ENCODE measurements around the gene ISCA1. TPM values are rescaled to one million over a fixed set of nuclear protein-coding genes. Genes with fewer than 3 reads are reported as not detected.

ISCA1 gene
- total and polyA plus RNA-seq, 2 donors (not counting 1 experiment from before 2014, with no cell fraction given): 19.2 to 44.8 TPM

DNA sequence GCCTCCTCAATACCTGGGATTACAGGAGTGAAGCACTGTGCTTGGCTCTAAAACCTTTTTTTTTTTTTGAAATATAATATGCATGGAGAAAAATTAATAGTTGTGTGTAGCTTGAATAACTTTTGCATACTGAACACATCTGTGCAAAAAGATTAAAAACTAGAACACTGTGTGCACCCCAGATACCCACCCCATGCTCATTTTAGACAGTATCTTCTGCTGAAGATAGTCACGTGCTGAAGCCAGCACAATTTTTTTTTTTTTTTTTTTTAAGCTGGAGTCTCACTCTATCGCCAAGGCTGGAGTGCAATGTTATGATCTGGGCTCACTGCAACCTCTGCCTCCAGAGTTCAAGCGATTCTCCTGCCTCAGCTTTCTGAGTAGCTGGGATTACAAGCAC lies 62.7 kb downstream of the ISCA1 start:
- TF ChIP-seq, protein P1, sequence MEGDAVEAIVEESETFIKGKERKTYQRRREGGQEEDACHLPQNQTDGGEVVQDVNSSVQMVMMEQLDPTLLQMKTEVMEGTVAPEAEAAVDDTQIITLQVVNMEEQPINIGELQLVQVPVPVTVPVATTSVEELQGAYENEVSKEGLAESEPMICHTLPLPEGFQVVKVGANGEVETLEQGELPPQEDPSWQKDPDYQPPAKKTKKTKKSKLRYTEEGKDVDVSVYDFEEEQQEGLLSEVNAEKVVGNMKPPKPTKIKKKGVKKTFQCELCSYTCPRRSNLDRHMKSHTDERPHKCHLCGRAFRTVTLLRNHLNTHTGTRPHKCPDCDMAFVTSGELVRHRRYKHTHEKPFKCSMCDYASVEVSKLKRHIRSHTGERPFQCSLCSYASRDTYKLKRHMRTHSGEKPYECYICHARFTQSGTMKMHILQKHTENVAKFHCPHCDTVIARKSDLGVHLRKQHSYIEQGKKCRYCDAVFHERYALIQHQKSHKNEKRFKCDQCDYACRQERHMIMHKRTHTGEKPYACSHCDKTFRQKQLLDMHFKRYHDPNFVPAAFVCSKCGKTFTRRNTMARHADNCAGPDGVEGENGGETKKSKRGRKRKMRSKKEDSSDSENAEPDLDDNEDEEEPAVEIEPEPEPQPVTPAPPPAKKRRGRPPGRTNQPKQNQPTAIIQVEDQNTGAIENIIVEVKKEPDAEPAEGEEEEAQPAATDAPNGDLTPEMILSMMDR (conservative IDR thresholded peaks at IDR 0.05 in 1 of 2, IDR thresholded peaks at IDR 0.05 in 1 of 2; ENCODE audit: low read depth in 1 of 2, low read length in 2 of 2): no peak
- no peak for TF ChIP-seq EZH2 (IDR thresholded peaks at IDR 0.05; ENCODE audit: low read length, missing control alignments)
- no peaks in the 10 kb centered on the region for H3K27me3 ChIP-seq (ENCODE audit: control insufficient read depth, insufficient read depth, low read length)

DNA sequence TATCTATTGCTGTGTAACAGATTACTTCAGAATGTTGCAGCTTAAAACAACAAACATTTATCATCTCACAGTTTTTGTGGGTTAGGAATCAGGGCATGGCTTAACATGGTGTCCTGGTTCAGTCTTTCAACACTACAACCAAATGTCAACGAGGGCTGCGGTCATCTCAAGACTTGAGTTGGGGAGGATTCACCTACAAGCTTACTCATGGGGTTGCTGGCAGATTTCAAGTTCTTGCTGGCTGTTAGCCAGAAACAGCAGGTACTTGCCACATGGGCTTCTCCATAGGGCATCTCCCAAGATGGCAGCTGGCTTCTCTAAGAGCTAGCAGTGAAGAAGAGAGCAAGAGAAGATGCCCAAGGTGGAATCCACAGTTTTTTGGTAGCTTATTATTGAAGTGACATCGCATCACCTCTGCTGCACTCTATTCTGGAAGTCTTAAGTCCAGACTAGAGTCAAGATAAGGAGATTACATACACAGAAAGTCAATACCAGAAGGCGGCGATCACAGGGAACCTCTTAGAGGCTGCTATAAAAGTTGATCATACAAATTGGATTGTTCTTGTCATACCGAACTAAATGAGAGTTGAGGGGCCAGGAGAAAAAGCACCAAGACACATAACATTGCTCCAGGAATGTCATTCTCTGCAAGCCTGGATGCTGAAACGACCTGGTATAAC lies 65.1 kb downstream of the ISCA1 start:
- no peak overlapping the region for H2AFZ ChIP-seq (ENCODE audit: low read length)
- no peaks in the 10 kb centered on the region for H3K27me3 ChIP-seq (ENCODE audit: control insufficient read depth, insufficient read depth, low read length)
- no peak overlapping the region for H3K9ac ChIP-seq (ENCODE audit: insufficient read depth, low read length)

More for the DNA sequence above, 62.7 kb downstream of the ISCA1 start:
- Histone ChIP-seq H3K4me1 (ENCODE audit: control insufficient read depth, extremely low read depth, insufficient read depth, low read length) (no peaks in the 10 kb centered on the region), H3K36me3 (ENCODE audit: control insufficient read depth, insufficient read depth, low read length) (no peaks in the 10 kb centered on the region), H3K4me3 (replicated peaks in 1 of 4; ENCODE audit: control extremely low read depth in 1 of 4, insufficient read depth in 1 of 4, low read depth in 3 of 4, low read length in 4 of 4) (no peak overlapping the region), H3K9ac (ENCODE audit: insufficient read depth, low read length) (no peak overlapping the region), H3K79me2 (ENCODE audit: control insufficient read depth, insufficient read depth, low read length) (no peaks in the 10 kb centered on the region), H3K9me3 (ENCODE audit: control insufficient read depth, insufficient read depth, low read depth, low read length) (no peaks in the 10 kb centered on the region), H4K20me1 (ENCODE audit: control insufficient read depth, extremely low read depth, insufficient read depth, low read length) (no peaks in the 10 kb centered on the region), H3K4me2 (ENCODE audit: extremely low read depth, insufficient read depth, low read length) (no peak overlapping the region), H3K27ac (ENCODE audit: insufficient read depth, low read length) (no peak overlapping the region), H2AFZ (ENCODE audit: low read length) (no peak overlapping the region)
- DNase-seq (ENCODE audit: low read depth in 2 of 2): no peak

More for the DNA sequence above, 65.1 kb downstream of the ISCA1 start:
- H3K36me3 ChIP-seq (ENCODE audit: control insufficient read depth, insufficient read depth, low read length): no peaks in the 10 kb centered on the region
- no peak overlapping the region for H3K27ac ChIP-seq (ENCODE audit: insufficient read depth, low read length)
- no peaks in the 10 kb centered on the region for H4K20me1 ChIP-seq (ENCODE audit: control insufficient read depth, extremely low read depth, insufficient read depth, low read length)
- no peak overlapping the region for H3K4me3 ChIP-seq (replicated peaks in 1 of 4; ENCODE audit: control extremely low read depth in 1 of 4, insufficient read depth in 1 of 4, low read depth in 3 of 4, low read length in 4 of 4)
- no peaks in the 10 kb centered on the region for H3K79me2 ChIP-seq (ENCODE audit: control insufficient read depth, insufficient read depth, low read length)
- H3K9me3 ChIP-seq (ENCODE audit: control insufficient read depth, insufficient read depth, low read depth, low read length): no peaks in the 10 kb centered on the region
- no peak for DNase-seq (ENCODE audit: low read depth in 2 of 2)
- TF ChIP-seq EZH2 (IDR thresholded peaks at IDR 0.05; ENCODE audit: low read length, missing control alignments): no peak
- TF ChIP-seq, protein P1 (conservative IDR thresholded peaks at IDR 0.05 in 1 of 2, IDR thresholded peaks at IDR 0.05 in 1 of 2; ENCODE audit: low read depth in 1 of 2, low read length in 2 of 2): no peak
- no peak overlapping the region for H3K4me2 ChIP-seq (ENCODE audit: extremely low read depth, insufficient read depth, low read length)
- no peaks in the 10 kb centered on the region for H3K4me1 ChIP-seq (ENCODE audit: control insufficient read depth, extremely low read depth, insufficient read depth, low read length)

Other genes with a start within 250 kb of the ISCA1 start
- 46.7 and 67.3 TPM in 2 replicates for gene GOLM1, start 183.0 kb downstream of the ISCA1 start, total RNA-seq
- gene GOLM1, start 183.0 kb downstream of the ISCA1 start, polyA plus RNA-seq: 49.4 and 64.0 TPM in 2 replicates
- gene C9orf153, start 22.9 kb downstream of the ISCA1 start, total RNA-seq: 0.17 and 0.51 TPM in 2 replicates
- 0.06 and 0.17 TPM in 2 replicates for gene C9orf153, start 22.9 kb downstream of the ISCA1 start, polyA plus RNA-seq
- 36.3 and 39.0 TPM in 2 replicates for gene TUT7, start 71.9 kb upstream of the ISCA1 start, total RNA-seq
- 22.8 and 31.8 TPM in 2 replicates for gene TUT7, start 71.9 kb upstream of the ISCA1 start, polyA plus RNA-seq

Measured in fibroblast of lung (primary cell).